Kidney (tissue), 14 donors: Measurements from ENCODE around the gene ARID3A. TPM values are rescaled to one million over a fixed set of nuclear protein-coding genes. Genes with fewer than 3 reads are reported as not detected.
"Not testable (repeated sequence)": the region's sequence is repeated elsewhere in the genome, so short reads cannot be mapped to it uniquely, and the experiment has no call there.

Source experiments
- DNase-seq, 5 donors: peaks; one replicate each; pipeline ENCODE4 v3.0.0-alpha.2; 2013 to 2020
- FAIRE-seq: peaks from 2 replicates; lab custom pipeline; 2012; peaks lifted over from hg19 to GRCh38; lab: Jason Lieb, UNC
- H3K27ac ChIP-seq, 2 donors: one replicate each; pipeline ENCODE4 v1.7.0; 2013; ENCODE audit warnings: low read depth in 2 of 2, low read length in 2 of 2, inconsistent platforms in 1 of 2
- H3K27me3 ChIP-seq: one replicate; pipeline ENCODE4 v1.7.1; 2013; ENCODE audit warnings: low read length, inconsistent platforms; ENCODE audit not compliant: control insufficient read depth, insufficient read depth
- H3K36me3 ChIP-seq, 3 donors: one replicate each; pipeline versions ENCODE4 v1.7.0 to v1.7.1; 2013; ENCODE audit warnings: low read length in 3 of 3, control low read depth in 1 of 3, inconsistent platforms in 1 of 3; ENCODE audit not compliant: insufficient read depth in 3 of 3, control insufficient read depth in 2 of 3
- H3K4me1 ChIP-seq, 3 donors: one replicate each; pipeline versions ENCODE4 v1.7.0 to v1.7.1; 2013; ENCODE audit warnings: low read length in 3 of 3, inconsistent platforms in 1 of 3, low read depth in 1 of 3; ENCODE audit not compliant: control insufficient read depth in 2 of 3, insufficient read depth in 2 of 3
- H3K4me3 ChIP-seq, 3 donors: one replicate each; pipeline versions ENCODE4 v1.7.0 to v1.8.1; 2013; ENCODE audit warnings: low read length in 3 of 3, control low read depth in 1 of 3, inconsistent platforms in 1 of 3
- H3K9ac ChIP-seq, 3 donors: one replicate each; pipeline versions ENCODE4 v1.7.0 to v1.7.1; 2013; ENCODE audit warnings: low read length in 3 of 3, control low read depth in 1 of 3, inconsistent platforms in 1 of 3
- H3K9me3 ChIP-seq, 3 donors: one replicate each; pipeline versions ENCODE4 v1.7.0 to v1.7.1; 2013; ENCODE audit warnings: low read length in 3 of 3, control low read depth in 1 of 3, inconsistent platforms in 1 of 3; ENCODE audit not compliant: control insufficient read depth in 2 of 3, insufficient read depth in 1 of 3
- CTCF ChIP-seq: IDR thresholded peaks from 3 replicates; pipeline ENCODE4 v1.5.1; 2012; ENCODE audit warnings: mild to moderate bottlenecking, moderate library complexity, borderline replicate concordance; ENCODE audit not compliant: insufficient read depth; ENCODE audit errors: extremely low read depth
- intact Hi-C: fragments of 100-400 bp; cut with DNase I; formaldehyde crosslinking; loops from one replicate; pipeline ENCODE4 v1.11.1; 2022
- polyA plus RNA-seq: library from polyadenylated mRNA; stranded (reverse); fragments of 350-450 nt; fragmentation: Illumina TruSeq; extraction: RNeasy Lipid Tissue Mini Kit (QIAGEN cat#74804); gene quantifications from one replicate; pipeline ENCODE4 v1.2.3, GENCODE V29; 2014; ENCODE audit warnings: low read depth, low replicate concordance; ENCODE audit not compliant: insufficient read depth
- total RNA-seq: library from RNA; stranded (reverse); fragmentation: NEBNext Ultra II Directional; extraction: Animal tissue kit (Norgen Biotek cat#: 25700); gene quantifications from one replicate; pipeline ENCODE4 v1.2.1, GENCODE V29; 2021
- donor health status: control.
- donor health status: control.
- donor health status: control.
- donor health status: control.
- donor health status: control.
- donor health status: DM: yes; HTN: yes; CAD: no.
- donor health status: Normal renal cell carcinoma (clear cell type).

Gene ARID3A
- total and polyA plus RNA-seq, 2 donors from 2014 or later = 5.6 to 16.9 TPM

- intact Hi-C loops, H3K4me3 ChIP-seq, H3K27ac ChIP-seq, H3K9ac ChIP-seq, FAIRE-seq, H3K27me3 ChIP-seq, H3K4me1 ChIP-seq, H3K9me3 ChIP-seq: not testable (repeated sequence)
- DNase-seq = peak in 1 of 5 donors; percentile 86
- H3K36me3 ChIP-seq = peaks cover 2 to 12% (median 2%) of the 10 kb centered on the region in 3 donors
These were observed 46.9 kb upstream of the ARID3A start for GRCh38 chr19:878751-879561.

GRCh38 chr19:879711-880438 is 46.0 kb upstream of the ARID3A start:
- DNase-seq (peak in 1 of 5 donors; percentile 80), FAIRE-seq (no peak)
- Histone ChIP-seq H3K27me3 (no peaks in the 10 kb centered on the region), H3K9ac (no peak overlapping the region), H3K9me3 (no peaks in the 10 kb centered on the region), H3K36me3 (peaks cover 2 to 17% (median 2%) of the 10 kb centered on the region in 3 donors), H3K27ac (no peak overlapping the region), H3K4me3 (no peak overlapping the region), H3K4me1 (no peaks in the 10 kb centered on the region)
- no peak for TF ChIP-seq CTCF
- intact Hi-C loops = no loop called here

GRCh38 chr19:881385-882071 is 44.3 kb upstream of the ARID3A start:
- Histone ChIP-seq H3K9me3 (no peaks in the 10 kb centered on the region), H3K9ac (no peak overlapping the region), H3K36me3 (peaks cover 3 to 30% (median 4%) of the 10 kb centered on the region in 3 donors), H3K4me1 (no peaks in the 10 kb centered on the region), H3K4me3 (no peak overlapping the region), H3K27ac (no peak overlapping the region), H3K27me3 (no peaks in the 10 kb centered on the region)
- DNase-seq (no peak), FAIRE-seq (no peak)
- no peak for TF ChIP-seq CTCF
- intact Hi-C loops = no loop called here
